NCI-H2081 (cell line): ENCODE measurements around the gene FHIP2A.
"Not testable (repeated sequence)": the region's sequence is repeated elsewhere in the genome, so short reads cannot be mapped to it uniquely, and the experiment has no call there.

Source experiments
- DNase-seq, 2 experiments: peaks; one replicate each; lab custom pipeline; 2025; lab: John Stamatoyannopoulos, UW

Gene FHIP2A

DNA sequence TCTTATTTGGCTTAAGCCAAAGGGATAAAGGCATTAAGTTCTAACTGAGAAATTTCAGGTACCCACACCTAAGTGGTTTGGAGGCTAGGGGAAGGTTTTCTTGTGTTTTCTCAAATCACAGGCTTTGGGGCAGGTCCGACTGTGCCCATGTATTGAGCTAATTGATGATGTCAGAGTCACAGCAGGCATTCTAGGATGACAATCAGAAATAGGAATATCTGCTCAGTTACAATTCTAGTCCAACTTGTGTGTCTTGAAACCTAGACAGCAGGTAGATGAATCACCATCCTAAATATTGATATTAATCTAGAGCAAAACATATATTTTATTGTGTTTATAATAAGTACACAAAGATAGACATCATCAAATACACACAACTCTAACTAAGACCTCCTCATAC, 2.3 kb upstream of the FHIP2A start:
- DNase-seq = no peak

DNA sequence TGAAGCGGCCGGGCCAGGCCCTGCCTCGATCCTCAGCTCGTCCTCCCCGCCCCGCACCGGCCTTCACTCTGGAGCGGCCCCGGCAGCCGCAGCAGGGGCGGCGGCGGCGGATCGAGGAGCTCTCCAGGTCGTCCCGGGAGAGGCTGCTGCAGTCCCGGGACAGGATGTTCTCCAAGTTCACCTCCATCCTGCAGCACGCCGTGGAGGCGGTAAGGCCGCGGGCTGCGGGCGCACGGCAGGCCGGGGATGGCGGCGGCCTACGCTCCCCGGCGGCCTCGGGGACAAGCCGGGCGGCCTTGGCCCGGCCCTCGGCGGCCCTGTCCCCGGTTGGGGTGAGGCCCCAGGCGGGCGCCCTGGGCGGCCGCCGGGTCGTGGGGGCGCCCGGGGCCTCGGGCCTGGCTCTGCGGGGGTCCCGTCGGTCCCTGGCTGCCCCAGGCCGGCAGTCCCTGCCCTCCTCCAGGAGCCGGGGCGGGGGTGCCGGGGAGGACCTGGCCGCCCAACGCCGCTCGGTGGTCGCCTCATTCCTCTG, 399 bp downstream of the FHIP2A start:
- peak; percentile 37 to 50 for DNase-seq

DNA sequence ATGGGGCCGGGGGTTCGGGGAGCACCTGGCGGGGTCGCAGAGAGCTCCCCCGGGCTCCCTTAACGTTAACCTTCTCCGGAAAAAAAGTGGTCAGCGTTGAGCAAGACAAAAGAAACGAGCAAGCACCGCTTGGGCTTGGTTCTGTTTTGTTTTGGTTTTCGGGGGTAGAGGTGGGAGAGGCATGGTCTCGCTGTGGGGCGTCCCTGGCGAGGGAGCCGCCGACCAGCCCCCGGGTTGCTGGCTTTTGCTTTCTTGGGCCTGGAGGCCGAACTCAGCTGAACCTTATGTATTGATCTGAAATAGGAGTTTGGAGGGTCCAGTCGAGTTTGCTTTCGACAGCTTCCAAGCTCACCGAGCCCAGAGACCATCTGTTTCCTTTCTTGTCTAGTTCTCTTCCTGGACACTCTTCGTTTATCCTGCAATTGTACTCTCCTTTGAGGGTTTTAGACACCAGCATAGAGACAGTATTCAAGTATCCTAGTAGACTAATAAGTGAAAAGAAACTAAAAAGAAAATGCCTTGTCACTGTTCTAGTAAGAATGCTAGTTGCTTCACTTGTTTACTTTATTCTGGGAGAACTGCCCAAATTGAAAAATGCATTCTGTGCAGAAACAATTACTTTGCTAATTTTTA, 980 bp downstream of the FHIP2A start:
- DNase-seq = peak in 1 of 2 experiments; percentile 3

DNA sequence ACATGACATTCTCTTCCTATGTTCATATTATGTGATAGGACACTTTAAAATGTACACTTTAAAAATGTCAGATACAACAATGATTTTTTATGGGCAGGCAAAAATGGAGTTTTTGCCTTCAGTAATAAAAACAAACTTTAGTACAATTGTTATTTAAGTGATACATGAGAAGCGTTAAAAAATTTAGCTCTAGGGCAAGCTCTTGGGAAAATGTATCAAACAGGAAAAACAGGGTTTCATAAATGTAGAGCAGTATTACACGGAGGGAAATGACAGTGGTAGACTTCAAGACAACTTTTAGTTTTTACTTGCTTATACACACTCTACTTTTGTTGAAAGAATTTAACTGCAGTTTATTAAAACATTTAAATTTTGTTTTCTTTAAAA, 1.5 kb downstream of the FHIP2A start:
- no peak for DNase-seq

DNA sequence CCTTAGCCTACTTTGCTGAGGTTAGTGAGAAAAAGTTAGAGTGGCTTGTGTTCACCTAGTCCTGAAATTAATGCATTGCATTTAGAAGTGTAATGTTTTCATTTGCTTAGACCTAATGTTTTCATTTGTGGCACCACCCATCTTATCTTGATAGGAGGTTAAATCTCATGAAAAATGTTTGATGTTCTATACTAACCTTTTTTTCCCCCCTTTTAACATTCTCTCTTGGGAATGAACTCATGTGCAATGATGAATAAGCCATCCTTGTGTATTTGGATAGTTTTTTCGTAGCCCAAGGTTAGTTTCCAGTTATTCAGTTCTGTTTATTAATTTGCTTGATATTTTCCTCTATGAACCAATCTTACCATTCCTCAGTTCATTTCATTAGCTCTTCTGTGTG, 2.8 kb downstream of the FHIP2A start:
- no peak for DNase-seq

DNA sequence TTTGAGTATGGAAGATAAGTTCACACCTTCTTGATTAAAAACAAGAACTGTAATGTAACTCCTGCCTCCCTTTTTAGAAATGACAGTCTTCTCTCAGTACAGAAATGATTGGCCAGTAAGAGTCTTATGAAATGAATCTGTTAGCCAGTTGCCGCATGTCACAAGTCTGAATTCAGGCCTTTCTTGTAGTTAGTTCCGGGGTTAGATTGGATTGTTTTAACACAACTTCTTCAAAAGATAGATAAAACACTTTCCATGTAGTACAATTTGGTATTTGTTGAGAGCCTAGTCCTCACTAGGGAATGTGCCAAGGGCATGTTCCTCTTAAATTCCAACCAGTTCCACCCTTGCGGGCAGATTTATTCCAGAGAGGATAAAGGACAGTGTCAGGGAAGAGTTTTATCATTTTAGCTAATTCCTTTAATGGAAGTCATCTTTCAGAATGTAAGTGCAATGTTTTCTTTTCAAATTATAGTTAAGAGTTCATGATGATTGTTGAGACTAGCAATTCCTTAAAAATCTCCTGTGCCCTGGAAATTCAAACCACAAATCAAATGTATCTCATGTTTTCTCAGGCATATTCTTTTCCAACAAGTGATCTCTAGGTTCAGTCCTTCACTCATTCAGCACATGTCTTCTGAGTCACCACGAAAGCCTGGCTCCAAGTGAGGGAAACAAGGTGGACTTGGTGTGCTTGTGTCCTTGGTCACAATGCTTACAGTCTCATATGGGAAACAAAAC, 4.1 kb downstream of the FHIP2A start:
- no peak for DNase-seq

DNA sequence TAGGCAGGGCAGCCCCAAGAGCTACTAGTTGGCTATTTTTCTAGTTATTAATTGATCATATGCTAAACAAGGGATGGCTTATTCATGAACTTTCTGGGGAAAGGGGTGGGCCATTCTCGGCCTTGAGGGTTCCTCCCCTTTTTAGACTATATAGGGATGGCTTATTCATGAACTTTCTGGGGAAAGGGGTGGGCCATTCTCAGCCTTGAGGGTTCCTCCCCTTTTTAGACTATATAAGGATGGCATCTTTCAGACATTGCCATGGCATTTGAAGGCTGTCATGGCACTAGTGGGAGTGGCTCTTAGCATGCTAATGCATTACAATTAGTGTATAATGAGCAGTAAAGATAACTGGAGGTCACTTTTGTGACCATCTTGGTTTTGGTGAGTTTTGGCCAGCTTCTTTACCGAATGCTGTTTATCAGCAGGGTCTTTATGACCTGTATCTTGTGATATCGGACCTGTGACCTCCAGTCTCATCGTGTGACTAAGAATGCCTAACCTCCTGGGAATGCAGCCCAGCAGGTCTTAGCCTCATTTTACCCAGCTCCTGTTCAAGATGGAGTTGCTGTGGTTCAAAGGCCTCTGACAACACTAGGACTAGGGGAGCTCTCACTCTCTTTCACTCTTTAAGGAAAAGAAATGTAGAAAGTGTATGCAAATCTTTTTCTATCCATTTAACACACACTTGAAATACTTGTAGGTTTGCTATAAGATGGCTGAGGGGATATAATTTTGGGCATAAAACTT, 7.8 kb downstream of the FHIP2A start:
- DNase-seq = no peak

DNA sequence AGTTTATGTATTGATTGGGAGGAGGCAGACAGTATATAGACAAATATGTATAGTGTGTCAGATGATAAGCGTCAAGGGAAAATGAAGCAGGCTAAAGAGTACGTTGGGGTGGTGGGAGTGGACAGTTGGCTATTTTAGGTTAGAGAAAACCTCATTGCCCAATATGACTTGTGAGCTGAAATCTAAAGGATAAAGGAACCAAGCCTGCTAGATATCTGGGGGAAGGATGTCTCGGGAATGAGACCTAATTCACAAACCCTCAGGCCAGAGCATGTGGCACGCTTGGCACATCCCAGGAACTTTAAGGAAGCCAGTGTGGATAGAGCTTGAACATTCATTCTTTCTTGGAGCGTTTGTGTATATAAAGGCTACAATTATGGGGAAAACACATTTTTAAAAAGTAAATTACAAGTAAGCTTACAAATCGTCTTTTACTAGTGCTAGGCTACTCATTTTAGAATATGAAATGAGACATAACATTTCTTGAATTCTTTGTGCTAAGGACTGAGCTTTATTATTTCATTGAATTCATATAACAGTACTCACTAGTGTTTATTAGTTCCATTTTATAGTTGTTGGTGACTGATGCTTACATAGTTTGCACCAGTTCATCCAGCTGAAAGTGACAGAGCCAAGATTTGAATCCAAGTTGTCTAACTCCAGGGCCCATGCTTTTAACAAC, 9.7 kb downstream of the FHIP2A start:
- DNase-seq = no peak

DNA sequence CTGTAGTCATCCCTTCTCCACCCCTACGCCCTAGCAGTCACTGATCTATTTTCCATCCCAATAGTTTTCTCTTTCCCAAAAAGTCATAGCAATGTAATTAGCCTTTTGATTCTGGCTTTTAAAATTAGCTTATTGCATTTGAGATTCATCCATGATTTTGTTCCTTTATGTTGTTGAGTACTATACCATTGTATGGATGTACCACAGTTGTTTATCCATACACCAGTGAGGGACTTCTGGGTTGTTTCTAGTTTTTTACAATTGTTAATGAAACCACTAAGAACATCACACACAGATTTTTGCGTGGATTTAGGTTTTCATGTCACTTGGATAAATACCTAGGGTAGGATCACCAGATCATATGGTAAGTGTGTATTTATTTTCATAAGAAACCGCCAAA, 16.1 kb downstream of the FHIP2A start:
- DNase-seq = no peak

DNA sequence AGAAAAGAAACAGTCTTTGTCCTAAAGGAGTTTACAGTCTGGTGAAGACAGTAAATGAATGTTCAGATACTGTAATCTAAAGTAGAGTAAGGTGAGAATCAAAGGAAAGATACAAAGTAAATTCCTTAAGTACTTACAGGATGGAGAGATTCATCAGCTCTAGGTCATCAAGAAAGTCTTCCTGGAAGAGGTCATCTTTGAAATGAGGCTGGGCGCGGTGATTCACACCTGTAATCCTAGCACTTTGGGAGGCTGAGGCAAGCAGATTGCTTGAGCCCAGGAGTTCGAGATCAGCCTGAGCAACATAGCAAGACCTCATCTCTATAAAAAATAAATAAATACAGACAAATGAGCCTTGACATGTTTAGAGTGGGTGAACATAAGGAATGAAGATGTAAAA, 18.3 kb downstream of the FHIP2A start:
- DNase-seq = no peak

DNA sequence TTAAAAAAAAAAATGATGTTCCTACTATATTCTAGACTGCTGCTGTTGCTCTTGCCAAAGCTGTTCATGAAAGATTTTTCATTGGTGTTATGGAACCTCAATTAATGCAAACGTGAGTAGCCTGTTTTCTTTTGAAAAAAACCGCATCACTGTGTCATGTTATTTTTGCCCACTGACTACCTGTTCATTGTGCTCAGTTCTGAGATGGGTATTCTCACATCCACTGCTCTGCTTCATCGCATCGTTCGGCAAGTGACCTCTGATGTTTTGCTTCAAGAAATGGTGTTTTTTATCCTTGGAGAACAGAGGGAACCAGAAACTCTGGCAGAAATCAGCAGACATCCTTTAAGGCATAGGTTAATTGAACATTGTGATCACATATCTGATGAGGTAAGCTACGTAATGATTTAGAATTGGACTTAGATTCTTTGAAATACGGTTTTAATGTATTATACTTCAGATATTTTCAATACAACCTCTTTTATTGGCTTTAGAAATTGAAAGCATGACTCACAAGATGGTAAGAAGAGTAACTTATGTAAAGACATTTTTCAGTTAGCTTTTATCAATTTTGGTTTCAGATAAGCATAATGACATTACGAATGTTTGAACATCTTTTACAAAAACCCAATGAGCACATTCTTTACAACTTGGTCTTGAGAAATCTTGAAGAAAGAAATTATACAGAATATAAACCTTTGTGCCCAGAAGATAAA, 24.6 kb downstream of the FHIP2A start:
- DNase-seq = no peak

DNA sequence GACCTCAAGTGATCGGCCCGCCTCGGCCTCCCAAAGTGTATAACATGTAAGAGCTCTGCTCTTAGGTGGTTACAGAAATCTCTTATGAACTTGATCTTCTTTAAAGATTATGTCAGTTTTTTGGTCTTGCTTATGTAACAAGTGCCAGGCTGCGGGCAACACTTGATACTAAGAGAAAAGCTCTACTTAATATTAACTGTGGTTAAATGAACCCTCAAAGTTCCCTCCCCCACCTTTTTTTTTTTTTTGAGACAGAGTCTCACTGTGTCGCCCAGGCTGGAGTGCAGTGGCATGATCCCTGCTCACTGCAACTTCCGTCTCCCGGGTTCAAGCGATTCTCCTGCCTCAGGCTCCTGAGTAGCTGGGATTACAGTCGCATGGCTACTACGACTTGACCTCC, 25.9 kb downstream of the FHIP2A start:
- not testable (repeated sequence) for DNase-seq

DNA sequence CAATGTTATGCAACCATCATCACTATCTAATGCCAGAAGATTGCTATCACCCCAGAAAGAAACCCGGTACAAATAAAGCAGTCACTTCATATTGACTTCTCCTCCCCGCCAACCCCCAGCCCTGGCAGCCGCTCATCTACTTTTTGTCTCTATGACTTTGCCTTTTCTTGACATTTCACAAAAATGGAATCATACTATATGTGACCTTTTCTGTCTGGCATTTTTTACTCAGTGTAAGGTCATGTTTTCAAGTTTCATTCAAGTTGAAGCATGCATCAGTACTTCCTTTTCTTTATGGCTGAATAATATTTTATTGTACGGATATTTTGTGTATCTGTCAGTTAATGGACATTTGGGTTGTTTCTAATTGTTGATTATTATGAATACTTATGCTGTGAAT, 28.1 kb downstream of the FHIP2A start:
- DNase-seq = no peak

DNA sequence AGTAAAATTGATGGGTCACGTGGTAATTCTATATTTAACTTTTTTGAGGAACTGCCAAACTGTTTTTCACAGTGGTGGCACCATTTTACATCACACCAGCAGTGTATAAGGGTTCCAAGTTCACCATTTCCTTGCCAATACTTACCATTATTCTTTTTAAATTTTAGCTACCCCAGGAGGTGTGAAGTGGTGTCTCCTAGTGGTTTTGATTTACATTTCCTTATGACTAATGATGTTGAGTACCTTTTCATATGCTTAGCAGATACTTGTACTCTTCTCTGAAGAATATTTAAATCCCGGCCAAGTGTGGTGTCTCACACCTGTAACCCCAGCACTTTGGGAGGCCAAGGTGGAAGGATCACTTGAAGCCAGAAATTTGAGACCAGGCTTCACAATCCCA, 28.5 kb downstream of the FHIP2A start:
- DNase-seq = no peak

DNA sequence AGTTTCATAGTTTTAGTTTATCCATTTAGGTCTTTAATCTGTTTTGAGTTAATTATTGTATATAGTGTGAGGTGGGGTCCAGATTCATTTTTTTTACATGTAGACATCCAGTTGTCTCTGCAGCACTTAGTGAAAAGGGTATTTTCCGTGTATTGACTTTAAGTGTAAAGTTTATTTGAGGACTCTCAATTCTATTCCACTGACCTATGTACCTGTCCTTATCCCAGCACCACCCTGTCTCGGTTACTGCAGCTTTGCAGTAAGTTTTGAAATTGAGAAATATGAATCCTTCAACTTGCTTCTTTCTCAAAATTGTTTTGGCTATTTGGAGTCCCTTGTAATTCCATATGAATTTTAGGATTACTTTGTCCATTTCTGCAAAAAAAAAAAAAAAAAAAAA, 29.8 kb downstream of the FHIP2A start:
- no peak for DNase-seq

DNA sequence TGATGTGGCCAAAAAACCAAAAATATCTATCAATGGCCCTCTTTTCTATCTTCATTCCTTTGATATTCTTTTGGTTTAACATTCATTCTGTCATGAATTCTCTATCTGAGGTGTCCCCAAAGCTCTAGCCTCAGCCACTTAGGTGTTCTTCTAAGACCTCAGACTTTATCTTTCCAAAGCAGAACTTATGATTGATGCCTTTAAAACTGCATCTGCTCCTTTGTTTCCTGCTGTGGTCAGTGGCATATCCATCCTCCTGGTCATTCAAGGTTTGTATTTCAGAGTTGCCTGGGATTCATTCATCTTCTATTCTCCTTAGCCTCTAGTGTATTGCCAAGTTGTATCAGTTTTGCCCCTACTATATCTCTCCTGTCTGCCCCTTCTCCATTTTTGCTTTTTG, 30.6 kb downstream of the FHIP2A start:
- DNase-seq = no peak

DNA sequence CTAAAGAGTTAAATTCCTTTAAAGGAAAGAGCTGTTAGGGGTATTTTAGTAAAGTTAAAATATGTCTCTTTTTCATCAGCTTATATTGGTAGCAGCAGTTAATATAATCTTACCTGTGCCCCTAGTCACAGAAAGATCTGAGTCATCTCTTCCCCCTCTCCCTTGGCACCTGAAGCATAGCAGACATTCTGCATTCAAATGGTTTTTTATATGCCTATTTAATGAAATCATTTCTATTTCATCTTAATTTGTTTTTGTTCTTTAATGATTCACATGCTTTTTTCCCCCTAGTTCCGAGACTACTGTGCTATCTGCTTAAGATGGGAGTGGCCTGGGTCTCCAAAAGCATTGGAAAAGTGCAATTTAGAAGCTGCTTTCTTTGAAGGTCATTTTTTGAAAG, 33.3 kb downstream of the FHIP2A start:
- no peak for DNase-seq

DNA sequence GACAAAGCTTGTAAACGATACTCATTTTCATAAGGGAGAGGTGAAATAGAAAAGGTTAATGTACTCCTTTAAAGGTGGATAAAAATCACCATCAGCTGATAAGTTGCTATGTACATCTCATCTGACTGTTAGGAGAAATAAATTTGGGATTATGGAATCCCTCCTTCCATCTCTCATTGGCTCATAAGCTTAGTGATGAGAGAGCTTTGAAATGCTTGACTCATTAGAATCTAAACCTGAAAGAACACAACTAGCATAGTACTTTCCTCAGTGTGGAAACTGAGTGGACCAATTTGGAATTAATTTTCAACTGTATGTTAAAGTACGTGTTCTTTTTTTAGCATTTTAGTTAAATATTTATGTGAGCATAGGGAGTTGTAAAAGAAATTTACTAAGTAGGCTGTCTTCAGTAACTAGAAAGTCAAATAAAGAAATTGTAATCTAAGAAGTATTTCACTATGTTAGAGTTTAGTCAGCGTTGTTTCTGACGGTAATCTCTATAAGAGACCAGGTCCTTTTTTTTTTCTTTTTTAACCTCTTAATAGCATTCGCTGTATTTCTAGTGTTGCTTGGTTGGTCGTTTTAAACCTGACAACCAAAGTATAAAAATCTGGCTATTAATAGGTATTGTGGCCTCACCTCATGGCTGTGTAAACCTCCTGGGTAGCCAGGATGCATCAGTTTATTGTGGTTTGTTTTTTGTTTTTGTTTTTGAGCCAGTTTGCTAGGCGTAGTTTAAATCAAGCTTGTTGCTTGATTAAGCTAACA, 34.4 kb downstream of the FHIP2A start:
- DNase-seq = no peak

DNA sequence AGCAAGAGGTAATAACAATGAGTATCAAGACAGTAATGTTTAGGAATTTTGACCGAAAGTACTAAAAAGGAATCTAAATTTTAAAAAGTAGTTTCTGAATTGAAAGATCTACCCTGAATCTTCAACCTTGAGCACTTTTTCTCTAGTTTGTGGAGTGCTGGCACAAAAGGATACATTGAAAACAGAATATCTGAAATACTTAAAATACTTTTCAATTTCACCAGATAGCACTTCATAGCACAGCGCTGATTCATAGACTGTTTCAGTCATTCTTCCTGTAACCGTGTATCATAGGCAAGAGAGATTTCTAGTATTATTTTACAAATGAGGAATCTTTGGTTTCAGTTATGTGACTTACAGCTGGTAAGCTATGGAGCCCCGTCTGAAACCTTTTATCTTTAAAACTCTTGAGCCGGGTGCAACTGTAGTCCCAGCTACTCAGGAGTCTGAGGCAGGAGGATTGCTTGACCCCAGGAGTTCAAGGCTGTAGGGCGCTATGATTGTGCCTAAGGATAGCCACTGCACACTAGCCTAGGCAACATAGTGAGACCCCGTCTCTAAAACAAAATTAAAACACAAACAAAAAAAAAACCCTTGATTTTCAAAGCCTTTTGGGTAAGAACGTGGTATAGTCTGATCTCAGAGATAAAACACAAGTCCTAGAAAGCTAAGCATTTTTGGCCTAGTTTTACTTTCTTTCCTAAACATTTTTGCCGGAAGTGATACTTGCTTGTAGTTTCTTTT, 35.1 kb downstream of the FHIP2A start:
- DNase-seq = no peak

DNA sequence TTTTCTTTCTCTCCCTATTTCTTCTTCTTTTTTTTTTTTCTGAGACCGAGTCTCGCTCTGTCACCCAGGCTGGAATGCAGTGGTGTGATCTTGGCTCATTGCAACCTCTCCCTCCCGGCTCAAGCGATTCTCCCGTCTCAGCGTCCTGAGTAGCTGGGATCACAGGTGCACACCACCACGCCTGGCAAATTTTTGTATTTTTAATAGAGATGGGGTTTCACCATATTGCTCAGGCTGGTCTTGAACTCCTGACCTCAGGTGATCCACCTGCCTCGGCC, 35.6 kb downstream of the FHIP2A start:
- DNase-seq = not testable (repeated sequence)
